ENCODE measurements around the gene TRAPPC13. TPM values are rescaled to one million over a fixed set of nuclear protein-coding genes. Genes with fewer than 3 reads are reported as not detected.
"Not testable (repeated sequence)": the region's sequence is repeated elsewhere in the genome, so short reads cannot be mapped to it uniquely, and the experiment has no call there.

Gene TRAPPC13
- total RNA-seq, 1 donor from 2014 or later = 15.4 TPM

GRCh38 chr5:65674749-65675148, 49.9 kb downstream of the TRAPPC13 start:
- no peak for DNase-seq (ENCODE audit: low spot score)

GRCh38 chr5:65676056-65676455, 51.2 kb downstream of the TRAPPC13 start:
- DNase-seq (ENCODE audit: low spot score) = not testable (repeated sequence)

- DNase-seq (ENCODE audit: low spot score) = no peak
Measured at GRCh38 chr5:65682148-65682547, 57.3 kb downstream of the TRAPPC13 start.

- no peak for DNase-seq (ENCODE audit: low spot score)
Measured at GRCh38 chr5:65693121-65693520, 68.3 kb downstream of the TRAPPC13 start.

GRCh38 chr5:65695162-65695755, 70.4 kb downstream of the TRAPPC13 start:
- DNase-seq (ENCODE audit: low spot score) = no peak

GRCh38 chr5:65695896-65696295, 71.1 kb downstream of the TRAPPC13 start:
- DNase-seq (ENCODE audit: low spot score) = no peak

GRCh38 chr5:65696892-65697291, 72.1 kb downstream of the TRAPPC13 start:
- no peak for DNase-seq (ENCODE audit: low spot score)

GRCh38 chr5:65699338-65699737, 74.5 kb downstream of the TRAPPC13 start:
- no peak for DNase-seq (ENCODE audit: low spot score)

- DNase-seq (ENCODE audit: low spot score) = no peak
Measured at GRCh38 chr5:65702036-65702435, 77.2 kb downstream of the TRAPPC13 start.

- no peak for DNase-seq (ENCODE audit: low spot score)
Measured at GRCh38 chr5:65704621-65705239, 79.9 kb downstream of the TRAPPC13 start.

- no peak for DNase-seq (ENCODE audit: low spot score)
Measured at GRCh38 chr5:65707663-65708062, 82.8 kb downstream of the TRAPPC13 start.

GRCh38 chr5:65708145-65708544, 83.3 kb downstream of the TRAPPC13 start:
- DNase-seq (ENCODE audit: low spot score) = no peak

Other genes starting within 250 kb of the TRAPPC13 start
- gene ADAMTS6, start 143.1 kb upstream of the TRAPPC13 start, total RNA-seq = 1.3 TPM
- 0.80 TPM for gene CENPK, start 61.9 kb upstream of the TRAPPC13 start, total RNA-seq
- 25.0 TPM for gene PPWD1, start 61.7 kb upstream of the TRAPPC13 start, total RNA-seq
- gene TRIM23, start 694 bp upstream of the TRAPPC13 start, total RNA-seq = 13.4 TPM
- 3.4 TPM for gene SHLD3, start within 50 bp of the TRAPPC13 start, total RNA-seq
- 13.0 TPM for gene SGTB, start 97.1 kb downstream of the TRAPPC13 start, total RNA-seq
- 31.5 TPM for gene NLN, start 97.2 kb downstream of the TRAPPC13 start, total RNA-seq

Measured in mesenteric fat pad (tissue), 1 donor.